GM18873 (cell line): ENCODE measurements around the gene CDS1.
"Not testable (repeated sequence)": the region's sequence is repeated elsewhere in the genome, so short reads cannot be mapped to it uniquely, and the experiment has no call there.

ENCODE experiments used
- ATAC-seq: cut with Tn5 transposase; IDR thresholded peaks from one replicate; pipeline ENCODE4 v1.9.1; 2021; ENCODE audit warnings: mild to moderate bottlenecking, moderate library complexity, moderate number of reproducible peaks; ENCODE audit not compliant: unreplicated experiment, low FRiP score

CDS1 gene

GRCh38 chr4:84606645-84607044 is 23.7 kb downstream of the CDS1 start:
- ATAC-seq: no peak

GRCh38 chr4:84611531-84611930 is 28.6 kb downstream of the CDS1 start:
- no peak for ATAC-seq

DNA sequence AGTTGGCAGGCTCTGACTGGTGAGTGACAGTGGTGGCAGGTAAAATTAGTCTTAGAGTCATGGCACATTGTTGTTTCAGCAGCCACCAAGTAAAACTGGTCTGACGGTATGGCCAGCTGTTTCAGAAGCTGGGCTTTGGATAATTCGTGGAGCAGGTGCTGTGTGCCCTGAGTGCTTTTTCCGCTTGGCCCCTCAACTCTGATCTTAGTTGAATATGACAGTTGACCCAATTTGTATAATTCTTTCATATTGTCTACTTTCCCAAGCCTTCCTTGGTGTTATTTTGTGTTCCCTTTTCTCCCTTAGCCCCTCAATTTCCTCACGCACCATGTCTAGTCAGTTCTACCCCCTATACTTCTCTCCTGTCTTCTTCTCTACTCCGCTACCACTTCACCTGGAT is 32.0 kb downstream of the CDS1 start:
- ATAC-seq: no peak

DNA sequence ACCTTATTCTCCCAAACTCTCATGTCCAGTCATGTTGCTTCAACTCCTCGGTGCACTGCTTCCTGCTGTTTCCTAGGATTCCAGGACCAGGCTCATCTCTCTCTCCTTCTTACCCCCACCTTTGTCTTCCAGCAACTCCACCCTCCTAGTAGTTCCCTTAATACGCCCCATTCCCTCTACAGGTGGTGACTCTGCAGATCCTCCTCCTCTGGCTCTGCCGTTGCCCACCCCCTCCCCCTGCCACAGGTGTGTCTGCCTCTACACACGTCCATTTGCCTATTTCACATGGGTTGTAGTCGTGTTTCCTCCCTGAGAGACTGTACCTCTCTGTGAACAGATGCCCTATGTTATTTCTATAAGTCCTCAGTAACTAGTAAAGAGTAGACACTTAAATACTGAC is 32.4 kb downstream of the CDS1 start:
- no peak for ATAC-seq

DNA sequence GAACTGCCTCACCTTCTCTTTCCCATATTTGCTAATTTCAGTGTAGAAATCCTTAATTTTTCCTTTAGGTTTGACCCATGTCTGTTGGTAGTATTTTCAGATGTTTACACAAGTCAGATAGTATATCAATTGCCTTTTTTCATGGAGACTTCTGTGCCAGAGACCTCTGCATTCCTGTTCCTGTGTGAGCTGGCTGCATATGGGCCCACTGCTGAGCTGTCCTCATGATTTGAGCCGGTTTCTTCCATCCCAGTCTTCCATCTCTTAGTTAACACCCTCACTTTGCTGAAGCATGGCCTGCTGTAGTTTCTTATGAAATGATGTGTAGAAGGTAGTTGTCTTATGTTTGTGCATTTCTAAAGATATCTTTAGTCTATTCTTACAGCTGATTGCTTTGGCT is 40.0 kb downstream of the CDS1 start:
- no peak for ATAC-seq

DNA sequence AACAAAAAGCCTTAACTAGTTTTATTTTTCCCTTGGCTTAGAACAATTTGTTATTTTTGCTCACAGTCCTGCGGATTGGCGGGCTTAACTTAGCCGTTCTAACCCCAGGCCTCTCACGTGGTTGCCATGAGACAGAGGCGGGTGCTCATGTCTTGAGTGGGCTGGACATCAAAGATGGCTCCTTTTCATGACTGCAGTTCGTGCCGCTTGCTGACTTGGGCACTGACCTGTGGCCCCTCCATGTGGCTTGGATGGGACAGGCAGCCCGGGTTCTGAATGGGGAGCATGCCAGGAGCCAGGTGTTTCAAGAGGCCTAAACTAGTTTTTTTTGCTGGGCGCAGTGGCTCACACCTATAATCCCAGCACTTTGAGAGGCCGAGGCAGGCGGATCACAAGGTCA is 40.7 kb downstream of the CDS1 start:
- no peak for ATAC-seq

GRCh38 chr4:84626673-84627072 is 43.7 kb downstream of the CDS1 start:
- ATAC-seq: no peak

DNA sequence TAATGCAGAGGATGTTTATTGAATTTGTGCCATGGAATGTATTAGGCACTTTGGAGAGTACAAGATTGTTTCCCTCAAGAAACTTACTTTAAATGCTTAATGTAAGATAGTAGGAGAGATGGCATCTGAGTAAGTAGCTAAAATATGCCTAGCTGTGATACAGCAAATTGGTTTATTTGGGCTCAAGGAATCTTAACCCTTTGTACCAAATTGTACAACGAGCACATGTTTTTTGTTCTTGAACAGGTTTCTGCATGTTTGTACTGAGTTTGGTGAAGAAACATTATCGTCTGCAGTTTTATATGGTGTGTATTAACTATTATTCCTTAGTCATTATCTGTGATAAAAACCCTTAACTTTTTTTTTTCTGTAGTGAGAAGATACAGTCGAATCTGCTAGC is 48.6 kb downstream of the CDS1 start:
- no peak for ATAC-seq

DNA sequence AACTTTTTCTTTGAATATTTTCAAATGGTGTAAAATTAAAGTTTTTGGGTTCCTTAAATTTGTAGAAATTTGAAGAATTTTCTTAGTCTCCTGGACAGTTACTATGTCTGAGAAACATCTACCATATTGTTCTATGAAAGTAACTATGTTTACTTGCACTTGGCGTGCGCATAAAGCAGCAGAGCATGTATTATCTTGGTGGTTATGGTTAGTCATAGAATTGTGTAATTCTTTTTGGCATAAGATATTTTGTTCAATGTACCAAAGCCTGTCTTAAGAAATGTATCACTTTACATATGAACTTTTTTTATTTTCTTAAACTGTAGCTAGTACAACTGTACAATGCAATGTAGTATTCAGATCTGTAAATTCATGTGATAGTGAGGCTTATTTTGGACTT is 49.2 kb downstream of the CDS1 start:
- no peak for ATAC-seq

- no peak for ATAC-seq
Observed at GRCh38 chr4:84634961-84635360, 52.0 kb downstream of the CDS1 start.

DNA sequence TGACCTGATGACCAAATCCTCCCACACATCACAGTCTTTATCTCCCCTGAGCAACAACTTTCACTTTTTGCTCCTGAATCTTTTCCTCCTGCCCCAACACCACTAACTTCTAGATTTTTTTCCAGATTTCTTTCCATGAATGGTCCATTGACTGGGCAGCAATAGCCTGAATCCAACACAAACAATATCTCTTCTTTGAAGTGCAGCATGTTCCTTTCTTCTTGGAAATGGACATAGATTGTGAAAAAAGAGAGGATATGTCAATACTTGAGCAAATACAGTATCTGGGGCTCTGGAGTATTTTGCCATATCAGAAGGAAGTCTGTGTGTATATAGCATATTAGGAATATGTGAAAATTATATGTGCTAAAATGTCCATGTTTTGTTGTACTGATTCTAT is 55.2 kb downstream of the CDS1 start:
- ATAC-seq: no peak

GRCh38 chr4:84639145-84639544 is 56.2 kb downstream of the CDS1 start:
- ATAC-seq: no peak

DNA sequence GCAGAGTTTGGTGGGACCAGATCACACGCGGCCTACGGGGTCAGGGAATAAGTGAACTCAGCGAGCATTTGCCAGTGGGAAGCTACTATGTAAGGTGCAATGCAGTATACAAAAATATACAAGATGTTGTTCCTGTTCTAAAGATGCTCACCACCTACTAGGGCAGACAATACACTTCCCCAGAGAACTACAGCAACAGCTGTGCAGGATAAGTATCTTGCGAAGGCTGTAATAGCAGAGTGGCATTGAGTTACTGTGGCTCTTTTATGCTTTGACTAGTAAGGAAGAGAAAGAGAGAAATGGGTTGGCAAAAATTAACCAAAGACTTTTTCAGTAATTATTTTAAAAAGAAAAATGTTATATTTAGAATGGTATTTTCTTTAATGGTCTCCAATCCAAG is 61.2 kb downstream of the CDS1 start:
- ATAC-seq: no peak

DNA sequence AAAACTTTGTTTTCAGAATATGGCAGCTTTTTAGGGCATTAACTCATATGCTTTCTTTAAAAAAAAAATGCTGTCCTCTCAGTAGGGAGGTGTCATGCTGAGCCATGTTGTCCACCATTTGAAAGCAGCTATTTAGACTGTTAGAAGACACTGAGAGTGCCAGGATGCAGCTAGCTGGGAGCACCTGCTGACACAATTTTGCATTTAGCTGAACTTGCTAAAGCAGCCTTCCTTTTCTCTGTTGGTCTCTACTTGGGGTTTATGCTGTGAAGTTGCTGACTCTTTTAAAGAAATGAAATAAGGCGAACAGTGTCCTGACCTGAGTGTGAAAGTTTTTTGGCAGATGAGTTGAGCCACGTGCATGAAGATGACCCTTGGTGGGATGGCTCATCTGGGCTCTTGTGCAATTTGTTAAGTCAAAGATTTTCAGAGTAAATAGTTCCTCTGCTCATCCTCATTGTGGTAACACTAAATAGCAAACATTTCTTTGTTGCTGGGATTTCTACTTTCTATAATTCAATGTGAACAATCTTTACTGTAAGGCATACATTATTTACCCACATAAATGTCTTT is 64.5 kb downstream of the CDS1 start:
- no peak for ATAC-seq

GRCh38 chr4:84648178-84648577 is 65.3 kb downstream of the CDS1 start:
- ATAC-seq: no peak

GRCh38 chr4:84648863-84649647 is 66.1 kb downstream of the CDS1 start:
- no peak for ATAC-seq

GRCh38 chr4:84651499-84651898 is 68.6 kb downstream of the CDS1 start:
- no peak for ATAC-seq

GRCh38 chr4:84652478-84652877 is 69.6 kb downstream of the CDS1 start:
- ATAC-seq: no peak

DNA sequence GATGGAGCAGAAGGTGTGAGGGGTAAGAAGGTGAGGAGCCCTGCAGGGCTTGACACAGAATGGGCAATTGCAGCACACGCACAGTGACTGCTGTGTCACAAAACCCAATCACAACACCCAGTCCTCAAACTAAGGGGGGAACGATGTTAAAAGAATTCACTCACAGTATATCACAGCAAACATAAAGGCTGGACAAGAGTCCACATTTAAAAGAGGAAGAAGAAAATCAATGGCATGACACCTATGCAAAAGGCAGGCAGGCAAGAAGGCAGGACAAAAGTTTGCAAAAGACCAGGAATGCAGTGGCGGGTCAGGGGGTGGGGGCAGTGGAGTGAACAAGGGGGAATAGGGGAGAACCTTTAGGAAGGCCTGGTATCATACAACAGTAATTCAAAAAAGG is 77.7 kb downstream of the CDS1 start:
- no peak for ATAC-seq

- no peak for ATAC-seq
Observed at GRCh38 chr4:84661191-84661939, 78.4 kb downstream of the CDS1 start.

- ATAC-seq: not testable (repeated sequence)
Observed at GRCh38 chr4:84664767-84665166, 81.8 kb downstream of the CDS1 start.

- ATAC-seq: no peak
Observed at GRCh38 chr4:84666439-84666838, 83.5 kb downstream of the CDS1 start.
